ENCODE measurements around the gene DPYD.

The DPYD gene

GRCh38 chr1:97781762-97782337 is 139.0 kb downstream of the DPYD start:
- no peak for FAIRE-seq

DNA sequence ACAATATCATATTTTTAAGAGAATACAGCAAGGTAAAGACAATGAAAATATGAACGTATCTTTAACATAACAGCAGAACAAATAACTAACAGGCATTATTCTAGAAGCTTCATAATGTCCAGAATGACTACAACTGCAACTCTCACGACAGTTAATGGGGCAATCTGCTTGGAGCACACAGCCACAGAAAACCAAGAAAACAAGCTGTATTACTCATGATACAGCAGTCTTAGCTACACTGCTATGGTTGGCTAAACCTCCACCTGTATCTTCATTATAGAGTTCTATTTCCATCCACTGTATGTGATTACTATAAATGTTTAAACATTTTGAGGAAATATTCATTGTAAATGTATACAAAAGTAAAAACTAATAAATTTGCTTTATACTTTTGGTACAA is 139.9 kb downstream of the DPYD start:
- no peak for FAIRE-seq

GRCh38 chr1:97778718-97779117 is 142.1 kb downstream of the DPYD start:
- FAIRE-seq = no peak

DNA sequence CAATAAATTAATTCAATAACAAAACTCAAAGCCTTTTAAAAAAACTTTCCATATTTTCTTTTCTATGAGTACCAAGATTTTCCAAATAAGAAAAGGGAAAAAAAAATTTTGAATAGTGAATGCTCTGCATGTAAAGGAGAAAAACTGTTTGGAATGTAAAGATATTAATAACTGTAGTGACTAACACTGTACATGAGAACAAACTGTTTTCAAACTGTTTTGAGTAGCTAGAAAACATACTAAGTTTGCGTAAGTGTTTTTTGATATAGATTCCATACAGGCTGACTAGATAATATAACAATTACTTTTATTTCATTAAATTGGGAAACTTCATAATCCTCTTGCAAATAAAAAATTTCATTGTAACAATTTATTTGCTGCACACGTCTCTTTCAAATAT is 150.5 kb downstream of the DPYD start:
- no peak for FAIRE-seq

DNA sequence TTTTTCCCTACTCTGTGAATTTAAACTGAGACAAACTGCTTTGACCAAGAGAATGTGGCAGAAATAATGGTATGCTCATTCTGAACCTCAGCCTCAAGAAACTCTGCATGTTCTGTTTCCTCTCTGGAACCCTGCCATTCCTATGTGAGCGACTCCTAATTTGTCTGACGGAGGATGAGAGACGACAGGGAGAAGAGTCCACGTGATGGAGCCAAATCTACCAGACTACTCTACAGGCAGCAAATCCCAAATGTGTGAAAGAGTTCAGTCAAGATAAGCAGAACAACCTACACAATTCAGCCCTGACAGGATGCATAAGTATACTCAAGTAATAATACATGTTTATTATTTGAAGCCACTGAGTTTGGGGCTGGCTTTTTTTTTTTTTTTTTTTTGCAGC is 153.5 kb downstream of the DPYD start:
- FAIRE-seq = no peak

DNA sequence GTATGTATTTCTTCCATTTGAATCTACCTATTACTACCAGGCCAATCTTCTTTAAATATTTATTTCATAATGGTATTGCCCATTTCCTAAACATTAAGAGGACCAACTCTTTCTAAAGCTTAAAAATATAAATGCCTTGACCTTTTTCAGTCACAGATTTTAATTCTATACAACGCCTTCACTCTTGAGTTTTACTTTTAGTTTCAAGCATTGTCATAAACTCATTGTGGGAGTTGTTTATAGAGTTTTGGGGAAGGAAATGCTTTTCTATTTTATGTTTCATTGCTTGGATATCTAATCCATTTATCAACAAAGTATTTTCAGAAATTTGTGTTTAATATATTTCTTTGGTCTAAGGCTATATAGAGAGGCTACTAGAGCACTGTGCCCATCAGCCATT is 155.8 kb downstream of the DPYD start:
- no peak for FAIRE-seq

- FAIRE-seq = no peak
These were observed 159.2 kb downstream of the DPYD start for GRCh38 chr1:97761637-97762036.

- no peak for FAIRE-seq
These were observed 161.8 kb downstream of the DPYD start for GRCh38 chr1:97759078-97759477.

- no peak for FAIRE-seq
These were observed 162.2 kb downstream of the DPYD start for GRCh38 chr1:97758541-97759057.

- FAIRE-seq = no peak
These were observed 174.9 kb downstream of the DPYD start for GRCh38 chr1:97745912-97746311.

DNA sequence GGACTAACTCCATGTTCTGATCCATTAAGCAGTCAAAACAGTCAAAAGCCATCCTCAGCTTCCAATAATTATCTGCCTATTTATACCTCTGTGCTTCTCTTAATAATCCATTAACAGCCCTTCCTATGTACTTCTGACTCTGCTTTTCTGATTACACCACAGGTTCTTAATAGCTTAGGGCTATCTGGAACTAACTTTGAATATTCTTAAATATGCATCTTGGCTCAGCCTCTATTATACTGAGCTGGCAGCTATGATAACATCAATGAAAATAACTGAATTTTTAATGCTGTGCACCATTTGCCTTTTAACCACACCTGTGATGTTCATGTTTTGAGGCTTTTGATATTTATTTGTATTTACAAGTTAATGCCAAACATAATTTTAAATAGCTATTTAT is 175.9 kb downstream of the DPYD start:
- no peak for FAIRE-seq

DNA sequence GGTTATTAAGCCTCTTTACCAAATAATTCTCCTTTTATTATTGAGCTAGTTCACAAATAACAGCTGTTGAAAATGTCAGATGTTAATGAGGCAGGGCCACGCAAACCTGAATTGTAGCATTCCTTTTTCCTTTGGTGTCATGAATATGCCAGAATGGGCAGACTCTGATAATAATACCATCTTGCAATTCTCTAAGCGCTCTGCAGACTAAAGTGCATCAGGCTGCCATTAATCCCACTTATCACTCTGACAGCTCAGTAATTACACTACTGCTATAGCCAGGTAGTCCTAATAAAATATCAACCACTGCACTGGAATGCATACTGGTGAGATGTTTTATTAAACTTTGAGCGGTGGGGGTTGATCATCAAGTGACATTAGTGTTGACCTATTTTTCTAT is 177.7 kb downstream of the DPYD start:
- FAIRE-seq = no peak

DNA sequence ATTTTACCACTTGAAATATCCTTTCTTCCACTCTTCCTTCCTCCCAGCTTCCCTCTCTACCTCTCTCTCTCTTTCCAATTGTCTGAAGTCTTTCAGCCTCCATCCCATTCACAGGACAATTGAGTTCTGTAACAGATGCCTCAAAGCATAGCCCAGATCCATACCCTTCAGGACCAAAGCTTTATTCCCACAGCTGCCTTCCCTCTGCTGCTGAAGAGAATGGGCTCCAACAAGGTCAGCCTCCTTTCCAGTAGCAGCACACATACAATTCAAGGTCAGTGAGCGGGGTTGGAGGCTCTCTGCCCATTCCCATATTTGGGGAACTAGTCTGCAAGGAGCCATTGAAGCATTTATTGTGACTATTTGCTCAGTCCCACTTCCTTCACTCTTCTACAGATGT is 179.9 kb downstream of the DPYD start:
- FAIRE-seq = no peak

GRCh38 chr1:97739596-97740103 is 181.2 kb downstream of the DPYD start:
- peak; percentile 16 for FAIRE-seq

DNA sequence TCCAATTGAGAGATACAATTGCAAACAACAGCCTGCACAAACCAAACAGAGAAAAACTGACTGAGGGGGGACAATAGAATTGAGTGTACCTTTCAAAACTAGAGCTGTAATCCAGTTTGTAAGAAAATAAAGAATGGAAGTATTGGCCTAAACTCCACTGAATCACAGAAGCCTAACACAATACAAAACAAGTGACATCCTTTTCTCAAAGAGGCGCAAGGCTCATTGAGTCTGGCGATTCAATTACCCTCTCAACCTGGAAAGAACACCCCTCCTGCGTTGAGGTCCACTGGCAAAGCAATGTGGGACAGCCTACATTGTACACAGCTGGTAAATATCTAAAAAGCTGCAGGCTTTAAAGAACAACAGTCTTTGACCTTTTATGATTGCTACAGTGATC is 182.6 kb downstream of the DPYD start:
- no peak for FAIRE-seq

DNA sequence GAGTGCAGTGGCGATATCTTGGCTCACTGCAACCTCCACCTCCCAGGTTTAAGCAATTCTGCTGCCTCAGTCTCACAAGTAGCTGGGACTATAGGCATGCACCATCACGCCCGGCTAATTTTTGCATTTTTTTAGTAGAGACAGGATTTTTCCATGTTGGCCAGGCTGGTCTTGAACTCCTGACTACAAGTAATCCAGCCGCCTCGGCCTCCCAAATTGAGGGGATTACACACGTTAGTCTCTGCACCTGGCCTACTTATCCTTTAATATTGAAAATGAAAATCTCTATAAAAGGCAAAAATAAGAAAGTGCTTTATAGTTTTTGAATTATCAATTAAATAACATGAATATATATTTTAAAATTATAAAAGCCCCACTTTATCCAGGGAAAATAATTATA is 190.6 kb downstream of the DPYD start:
- FAIRE-seq = no peak

GRCh38 chr1:97728436-97728835 is 192.4 kb downstream of the DPYD start:
- FAIRE-seq = no peak

DNA sequence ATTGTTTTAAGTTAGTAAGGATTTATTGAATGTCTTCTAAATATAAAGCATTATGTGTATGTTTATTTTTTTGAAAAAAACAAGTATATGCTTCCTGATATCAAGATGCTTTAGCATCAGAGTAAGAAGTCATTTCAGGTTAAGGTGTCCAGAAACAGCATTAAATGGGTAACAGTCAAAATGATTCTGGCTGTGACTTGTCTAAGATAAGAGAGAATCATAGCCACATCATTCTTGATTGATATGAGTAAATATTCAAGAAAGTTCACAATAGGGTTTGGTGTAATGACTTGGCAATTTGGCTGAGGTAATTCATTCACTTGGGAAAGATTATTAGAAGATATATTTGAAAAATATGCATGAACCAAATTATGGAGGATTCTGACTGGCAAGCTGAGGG is 193.8 kb downstream of the DPYD start:
- no peak for FAIRE-seq

DNA sequence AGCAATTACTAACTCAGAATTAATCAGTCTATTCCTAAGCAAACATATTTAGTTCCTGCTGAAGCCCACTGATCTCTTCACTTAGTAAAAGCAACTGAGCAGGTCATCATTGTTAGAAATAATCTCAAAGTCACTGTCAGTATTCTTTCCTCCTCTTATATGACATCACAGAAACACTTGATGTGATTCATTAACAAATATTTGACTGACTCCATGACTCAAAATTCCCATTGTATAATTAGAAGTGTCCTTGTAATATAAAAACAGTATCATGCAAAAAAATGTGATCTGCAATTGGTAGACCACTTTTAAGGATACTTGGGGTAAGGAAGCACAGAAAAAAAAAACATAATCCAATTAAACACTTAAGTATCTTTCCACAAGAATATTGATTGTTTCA is 194.4 kb downstream of the DPYD start:
- no peak for FAIRE-seq

DNA sequence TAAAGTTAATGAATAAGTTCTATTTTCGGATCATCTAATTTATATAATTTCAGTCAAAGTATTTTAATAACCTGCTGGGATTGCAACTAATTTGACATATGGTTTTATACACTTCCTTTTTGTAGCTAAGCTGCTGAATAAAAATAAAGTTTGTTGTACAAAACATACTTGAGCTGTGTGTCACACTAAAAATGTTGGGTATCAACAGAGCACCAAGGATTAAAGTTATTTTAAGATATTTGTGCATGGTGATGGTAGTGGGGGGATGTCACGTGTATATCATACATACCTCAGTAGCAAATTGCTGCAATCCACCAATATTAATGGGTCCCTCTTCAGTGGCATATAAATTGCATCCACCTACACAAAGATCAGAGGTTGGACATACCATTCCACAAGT is 199.6 kb downstream of the DPYD start:
- FAIRE-seq = no peak

DNA sequence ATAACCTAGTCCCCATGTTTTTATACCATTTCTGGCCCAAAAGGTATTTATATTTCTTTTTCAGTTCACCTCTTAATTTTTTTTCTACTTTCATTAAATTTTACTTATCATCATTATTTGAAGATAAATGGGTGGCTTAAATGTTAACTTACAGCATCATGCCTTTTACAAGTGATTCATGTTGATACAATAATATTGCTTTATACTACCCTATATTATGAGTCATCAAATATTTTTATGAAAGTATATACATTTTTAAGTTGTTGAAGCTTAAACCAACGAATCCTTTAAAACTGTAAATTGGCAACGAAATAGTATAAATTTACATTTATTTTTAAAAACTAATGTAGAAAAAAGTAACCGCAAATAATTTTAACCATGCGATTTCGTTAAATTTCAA is 207.9 kb downstream of the DPYD start:
- FAIRE-seq = no peak

DNA sequence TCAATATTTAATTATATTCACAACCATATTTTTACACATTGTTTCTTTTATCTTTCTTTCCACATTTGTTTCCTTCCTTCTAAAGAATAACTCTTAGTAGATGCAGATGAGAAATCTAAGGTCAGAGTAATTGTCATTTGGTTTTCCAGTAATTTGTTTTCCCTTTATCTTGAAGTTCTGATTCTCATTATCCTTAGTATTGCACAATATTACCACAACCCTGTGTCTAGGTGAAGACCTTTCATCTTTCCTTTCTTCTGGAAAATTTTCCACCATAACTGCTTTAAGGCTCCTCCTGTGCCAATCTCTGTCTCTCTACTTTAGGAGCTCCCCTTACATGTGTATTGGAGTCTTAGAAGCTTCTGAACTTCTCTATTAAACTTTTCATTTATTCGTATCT is 209.0 kb downstream of the DPYD start:
- FAIRE-seq = no peak

- no peak for FAIRE-seq
These were observed 227.2 kb downstream of the DPYD start for GRCh38 chr1:97693601-97694000.

GRCh38 chr1:97691325-97691724 is 229.5 kb downstream of the DPYD start:
- FAIRE-seq = no peak

GRCh38 chr1:97685360-97685759 is 235.5 kb downstream of the DPYD start:
- FAIRE-seq = no peak
